ENCODE data around the gene PREB. TPM values are rescaled to one million over a fixed set of nuclear protein-coding genes. Genes with fewer than 3 reads are reported as not detected.

Gene PREB
- total and polyA plus RNA-seq, 2 of the 13 experiments (the other 11 are each of a cell fraction or from before 2014, with no cell fraction given), result 112 to 192 TPM

GRCh38 chr2:27092696-27093429 is 41.6 kb downstream of the PREB start (continued):
- TF ChIP-seq ZC3H13 (CRISPR knock-in tag; IDR thresholded peaks at IDR 0.05) (peak; percentile 20; the same call in 1 of the 2 replicates), ZNF558 (CRISPR knock-in tag; IDR thresholded peaks at IDR 0.05; ENCODE audit: borderline replicate concordance) (peak; percentile 72; the same call in 1 of the 2 replicates), MZF1 (CRISPR knock-in tag; IDR thresholded peaks at IDR 0.05; ENCODE audit: borderline replicate concordance) (peak; percentile 71; the same call in 1 of the 2 replicates), NCOR1 (IDR thresholded peaks at IDR 0.05; ENCODE audit: borderline replicate concordance, low read length) (peak; percentile 59; the same call in 1 of the 2 replicates), GTF2F1 (IDR thresholded peaks at IDR 0.05; ENCODE audit: low read length) (no peak), RARA (CRISPR knock-in tag; IDR thresholded peaks at IDR 0.05) (peak; percentile 86), ZNF563 (CRISPR knock-in tag; IDR thresholded peaks at IDR 0.05) (peak; percentile 60; the same call in 1 of the 2 replicates), SRSF9 (IDR thresholded peaks at IDR 0.05; ENCODE audit: borderline replicate concordance, insufficient read depth, low read depth, low read length, poor library complexity, severe bottlenecking) (no peak), IRX3 (CRISPR knock-in tag; IDR thresholded peaks at IDR 0.05; ENCODE audit: borderline replicate concordance, low read depth) (no peak), ZBTB44 (CRISPR knock-in tag; IDR thresholded peaks at IDR 0.05) (no peak), HDAC2 (CRISPR knock-in tag; IDR thresholded peaks at IDR 0.05) (peak; percentile 99), MIXL1 (CRISPR knock-in tag; IDR thresholded peaks at IDR 0.05) (peak; percentile 78; the same call in 1 of the 2 replicates), ISL2 (CRISPR knock-in tag; IDR thresholded peaks at IDR 0.05) (peak; percentile 83)
- TF ChIP-seq, protein P1, sequence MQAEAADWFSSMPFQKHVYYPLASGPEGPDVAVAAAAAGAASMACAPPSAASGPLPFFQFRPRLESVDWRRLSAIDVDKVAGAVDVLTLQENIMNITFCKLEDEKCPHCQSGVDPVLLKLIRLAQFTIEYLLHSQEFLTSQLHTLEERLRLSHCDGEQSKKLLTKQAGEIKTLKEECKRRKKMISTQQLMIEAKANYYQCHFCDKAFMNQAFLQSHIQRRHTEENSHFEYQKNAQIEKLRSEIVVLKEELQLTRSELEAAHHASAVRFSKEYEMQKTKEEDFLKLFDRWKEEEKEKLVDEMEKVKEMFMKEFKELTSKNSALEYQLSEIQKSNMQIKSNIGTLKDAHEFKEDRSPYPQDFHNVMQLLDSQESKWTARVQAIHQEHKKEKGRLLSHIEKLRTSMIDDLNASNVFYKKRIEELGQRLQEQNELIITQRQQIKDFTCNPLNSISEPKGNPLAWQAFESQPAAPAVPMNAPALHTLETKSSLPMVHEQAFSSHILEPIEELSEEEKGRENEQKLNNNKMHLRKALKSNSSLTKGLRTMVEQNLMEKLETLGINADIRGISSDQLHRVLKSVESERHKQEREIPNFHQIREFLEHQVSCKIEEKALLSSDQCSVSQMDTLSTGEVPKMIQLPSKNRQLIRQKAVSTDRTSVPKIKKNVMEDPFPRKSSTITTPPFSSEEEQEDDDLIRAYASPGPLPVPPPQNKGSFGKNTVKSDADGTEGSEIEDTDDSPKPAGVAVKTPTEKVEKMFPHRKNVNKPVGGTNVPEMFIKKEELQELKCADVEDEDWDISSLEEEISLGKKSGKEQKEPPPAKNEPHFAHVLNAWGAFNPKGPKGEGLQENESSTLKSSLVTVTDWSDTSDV (CRISPR knock-in tag; IDR thresholded peaks at IDR 0.05), result peak; percentile 79; the same call in 1 of the 2 replicates
- TF ChIP-seq, protein P2, sequence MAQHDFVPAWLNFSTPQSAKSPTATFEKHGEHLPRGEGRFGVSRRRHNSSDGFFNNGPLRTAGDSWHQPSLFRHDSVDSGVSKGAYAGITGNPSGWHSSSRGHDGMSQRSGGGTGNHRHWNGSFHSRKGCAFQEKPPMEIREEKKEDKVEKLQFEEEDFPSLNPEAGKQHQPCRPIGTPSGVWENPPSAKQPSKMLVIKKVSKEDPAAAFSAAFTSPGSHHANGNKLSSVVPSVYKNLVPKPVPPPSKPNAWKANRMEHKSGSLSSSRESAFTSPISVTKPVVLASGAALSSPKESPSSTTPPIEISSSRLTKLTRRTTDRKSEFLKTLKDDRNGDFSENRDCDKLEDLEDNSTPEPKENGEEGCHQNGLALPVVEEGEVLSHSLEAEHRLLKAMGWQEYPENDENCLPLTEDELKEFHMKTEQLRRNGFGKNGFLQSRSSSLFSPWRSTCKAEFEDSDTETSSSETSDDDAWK (CRISPR knock-in tag; IDR thresholded peaks at IDR 0.05), result no peak
- TF ChIP-seq, protein P3, sequence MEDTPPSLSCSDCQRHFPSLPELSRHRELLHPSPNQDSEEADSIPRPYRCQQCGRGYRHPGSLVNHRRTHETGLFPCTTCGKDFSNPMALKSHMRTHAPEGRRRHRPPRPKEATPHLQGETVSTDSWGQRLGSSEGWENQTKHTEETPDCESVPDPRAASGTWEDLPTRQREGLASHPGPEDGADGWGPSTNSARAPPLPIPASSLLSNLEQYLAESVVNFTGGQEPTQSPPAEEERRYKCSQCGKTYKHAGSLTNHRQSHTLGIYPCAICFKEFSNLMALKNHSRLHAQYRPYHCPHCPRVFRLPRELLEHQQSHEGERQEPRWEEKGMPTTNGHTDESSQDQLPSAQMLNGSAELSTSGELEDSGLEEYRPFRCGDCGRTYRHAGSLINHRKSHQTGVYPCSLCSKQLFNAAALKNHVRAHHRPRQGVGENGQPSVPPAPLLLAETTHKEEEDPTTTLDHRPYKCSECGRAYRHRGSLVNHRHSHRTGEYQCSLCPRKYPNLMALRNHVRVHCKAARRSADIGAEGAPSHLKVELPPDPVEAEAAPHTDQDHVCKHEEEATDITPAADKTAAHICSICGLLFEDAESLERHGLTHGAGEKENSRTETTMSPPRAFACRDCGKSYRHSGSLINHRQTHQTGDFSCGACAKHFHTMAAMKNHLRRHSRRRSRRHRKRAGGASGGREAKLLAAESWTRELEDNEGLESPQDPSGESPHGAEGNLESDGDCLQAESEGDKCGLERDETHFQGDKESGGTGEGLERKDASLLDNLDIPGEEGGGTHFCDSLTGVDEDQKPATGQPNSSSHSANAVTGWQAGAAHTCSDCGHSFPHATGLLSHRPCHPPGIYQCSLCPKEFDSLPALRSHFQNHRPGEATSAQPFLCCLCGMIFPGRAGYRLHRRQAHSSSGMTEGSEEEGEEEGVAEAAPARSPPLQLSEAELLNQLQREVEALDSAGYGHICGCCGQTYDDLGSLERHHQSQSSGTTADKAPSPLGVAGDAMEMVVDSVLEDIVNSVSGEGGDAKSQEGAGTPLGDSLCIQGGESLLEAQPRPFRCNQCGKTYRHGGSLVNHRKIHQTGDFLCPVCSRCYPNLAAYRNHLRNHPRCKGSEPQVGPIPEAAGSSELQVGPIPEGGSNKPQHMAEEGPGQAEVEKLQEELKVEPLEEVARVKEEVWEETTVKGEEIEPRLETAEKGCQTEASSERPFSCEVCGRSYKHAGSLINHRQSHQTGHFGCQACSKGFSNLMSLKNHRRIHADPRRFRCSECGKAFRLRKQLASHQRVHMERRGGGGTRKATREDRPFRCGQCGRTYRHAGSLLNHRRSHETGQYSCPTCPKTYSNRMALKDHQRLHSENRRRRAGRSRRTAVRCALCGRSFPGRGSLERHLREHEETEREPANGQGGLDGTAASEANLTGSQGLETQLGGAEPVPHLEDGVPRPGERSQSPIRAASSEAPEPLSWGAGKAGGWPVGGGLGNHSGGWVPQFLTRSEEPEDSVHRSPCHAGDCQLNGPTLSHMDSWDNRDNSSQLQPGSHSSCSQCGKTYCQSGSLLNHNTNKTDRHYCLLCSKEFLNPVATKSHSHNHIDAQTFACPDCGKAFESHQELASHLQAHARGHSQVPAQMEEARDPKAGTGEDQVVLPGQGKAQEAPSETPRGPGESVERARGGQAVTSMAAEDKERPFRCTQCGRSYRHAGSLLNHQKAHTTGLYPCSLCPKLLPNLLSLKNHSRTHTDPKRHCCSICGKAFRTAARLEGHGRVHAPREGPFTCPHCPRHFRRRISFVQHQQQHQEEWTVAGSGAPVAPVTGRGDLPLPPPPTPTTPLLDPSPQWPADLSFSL (CRISPR knock-in tag; IDR thresholded peaks at IDR 0.05), result 0 out of 2 replicates have a peak, but pooled peaks have one; percentile 26

Measured in HepG2 (cell line).